Stimulated activated CD8-positive, alpha-beta memory T cell treated with anti-CD3 and anti-CD28 coated beads, Interleukin-12 subunit alpha, Interleukin-12 subunit beta, amount 100 ng/mL, for 24 hours (primary cell): Measurements from ENCODE around the gene NOXRED1.

ENCODE experiments used
- DNase-seq: peaks from one replicate; pipeline ENCODE4 v3.0.0-alpha.2; 2020; ENCODE audit errors: extremely low read depth

NOXRED1 gene

GRCh38 chr14:77407158-77407557, 16.2 kb downstream of the NOXRED1 start:
- DNase-seq: no peak

- DNase-seq: no peak
These were observed 16.6 kb downstream of the NOXRED1 start for GRCh38 chr14:77406718-77407117.

GRCh38 chr14:77406086-77406485, 17.2 kb downstream of the NOXRED1 start:
- DNase-seq: no peak

- no peak for DNase-seq
These were observed 19.6 kb downstream of the NOXRED1 start for GRCh38 chr14:77403768-77404167.

- DNase-seq: no peak
These were observed 23.1 kb downstream of the NOXRED1 start for GRCh38 chr14:77400216-77400615.

GRCh38 chr14:77390188-77390587, 33.1 kb downstream of the NOXRED1 start:
- no peak for DNase-seq

GRCh38 chr14:77378701-77379100, 44.6 kb downstream of the NOXRED1 start:
- no peak for DNase-seq

GRCh38 chr14:77377502-77377844, 45.9 kb downstream of the NOXRED1 start:
- DNase-seq: no peak

- DNase-seq: peak; percentile 56
These were observed 46.4 kb downstream of the NOXRED1 start, which contains the start of the genes SAMD15 and TMED8 for GRCh38 chr14:77376771-77377501. TSS of gene SAMD15 (plus strand) at chr14:77377379. CDS start at chr14:77377419, 40 bp downstream. TSS of gene TMED8 (minus strand) at chr14:77377094. CDS start at chr14:77377053, 41 bp downstream.

GRCh38 chr14:77375973-77376770, 47.2 kb downstream of the NOXRED1 start:
- DNase-seq: no peak

- DNase-seq: no peak
These were observed 48.0 kb downstream of the NOXRED1 start for GRCh38 chr14:77375164-77375950.

GRCh38 chr14:77372304-77372841, 51.0 kb downstream of the NOXRED1 start:
- no peak for DNase-seq

GRCh38 chr14:77369285-77369684, 54.0 kb downstream of the NOXRED1 start:
- no peak for DNase-seq

- no peak for DNase-seq
These were observed 59.2 kb downstream of the NOXRED1 start for GRCh38 chr14:77364146-77364545.

- DNase-seq: no peak
These were observed 63.7 kb downstream of the NOXRED1 start for GRCh38 chr14:77359626-77360025.

- DNase-seq: no peak
These were observed 66.4 kb downstream of the NOXRED1 start for GRCh38 chr14:77356899-77357298.

GRCh38 chr14:77355811-77356210, 67.5 kb downstream of the NOXRED1 start:
- DNase-seq: no peak

- no peak for DNase-seq
These were observed 69.7 kb downstream of the NOXRED1 start for GRCh38 chr14:77353469-77354141.

- no peak for DNase-seq
These were observed 75.6 kb downstream of the NOXRED1 start for GRCh38 chr14:77347751-77348150.

GRCh38 chr14:77346495-77346894, 76.8 kb downstream of the NOXRED1 start:
- DNase-seq: no peak

GRCh38 chr14:77344377-77344996, 78.8 kb downstream of the NOXRED1 start:
- no peak for DNase-seq
